ENCODE data around the gene OVAAL. TPM values are rescaled to one million over a fixed set of nuclear protein-coding genes. Genes with fewer than 3 reads are reported as not detected.

OVAAL gene
- total and polyA plus RNA-seq, 9 of the 15 experiments (the other 6 are each of a cell fraction or from before 2014, with no cell fraction given): 0.04 to 0.18 (median 0.08) TPM; not detected in 4

GRCh38 chr1:180609643-180610555 lies 51.1 kb downstream of the OVAAL start (continued):
- TF ChIP-seq RERE (CRISPR knock-in tag; IDR thresholded peaks at IDR 0.05; ENCODE audit: borderline replicate concordance): no peak
- 0 out of 2 replicates have a peak, but pooled peaks have one; percentile 41 for TF ChIP-seq CC2D1A (IDR thresholded peaks at IDR 0.05)
- no peak for TF ChIP-seq ZFP30 (CRISPR knock-in tag; IDR thresholded peaks at IDR 0.05; ENCODE audit: borderline replicate concordance)
- TF ChIP-seq CBX5 (IDR thresholded peaks at IDR 0.05; ENCODE audit: borderline replicate concordance, low read depth): no peak
- TF ChIP-seq NBN (IDR thresholded peaks at IDR 0.05; ENCODE audit: low read depth): peak; percentile 77; the same call in 1 of the 2 replicates
- TF ChIP-seq, protein P1, sequence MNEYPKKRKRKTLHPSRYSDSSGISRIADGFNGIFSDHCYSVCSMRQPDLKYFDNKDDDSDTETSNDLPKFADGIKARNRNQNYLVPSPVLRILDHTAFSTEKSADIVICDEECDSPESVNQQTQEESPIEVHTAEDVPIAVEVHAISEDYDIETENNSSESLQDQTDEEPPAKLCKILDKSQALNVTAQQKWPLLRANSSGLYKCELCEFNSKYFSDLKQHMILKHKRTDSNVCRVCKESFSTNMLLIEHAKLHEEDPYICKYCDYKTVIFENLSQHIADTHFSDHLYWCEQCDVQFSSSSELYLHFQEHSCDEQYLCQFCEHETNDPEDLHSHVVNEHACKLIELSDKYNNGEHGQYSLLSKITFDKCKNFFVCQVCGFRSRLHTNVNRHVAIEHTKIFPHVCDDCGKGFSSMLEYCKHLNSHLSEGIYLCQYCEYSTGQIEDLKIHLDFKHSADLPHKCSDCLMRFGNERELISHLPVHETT (CRISPR knock-in tag; conservative IDR thresholded peaks at IDR 0.05 in 1 of 2, IDR thresholded peaks at IDR 0.05 in 1 of 2): no peak; a peak in 1 of 4 replicates
- TF ChIP-seq PHF8 (IDR thresholded peaks at IDR 0.05; ENCODE audit: borderline replicate concordance, low read length): peak; percentile 38; the same call in 1 of the 2 replicates
- no peak; the same call in 1 of the 2 replicates for TF ChIP-seq MIER1 (IDR thresholded peaks at IDR 0.05; ENCODE audit: low read depth)
- TF ChIP-seq KLF6 (CRISPR knock-in tag; IDR thresholded peaks at IDR 0.05; ENCODE audit: borderline replicate concordance): no peak
- TF ChIP-seq FOSL1 (tag; conservative IDR thresholded peaks at IDR 0.05): no peak
- TF ChIP-seq PRMT5 (CRISPR knock-in tag; IDR thresholded peaks at IDR 0.05): no peak
- no peak for TF ChIP-seq TOE1 (IDR thresholded peaks at IDR 0.05; ENCODE audit: borderline replicate concordance)
- TF ChIP-seq TOE1 (CRISPR knock-in tag; IDR thresholded peaks at IDR 0.05; ENCODE audit: borderline replicate concordance, low read depth): no peak
- TF ChIP-seq ATF3 (IDR thresholded peaks at IDR 0.05): peak; percentile 23; the same call in 1 of the 2 replicates
- TF ChIP-seq ATF3 (CRISPR knock-in tag; conservative IDR thresholded peaks at IDR 0.05): no peak
- TF ChIP-seq TCFL5 (CRISPR knock-in tag; conservative IDR thresholded peaks at IDR 0.05): no peak
- TF ChIP-seq GABPB1 (CRISPR knock-in tag; IDR thresholded peaks at IDR 0.05): no peak
- TF ChIP-seq PTBP1 (IDR thresholded peaks at IDR 0.05; ENCODE audit: low read depth, low read length): no peak
- TF ChIP-seq L3MBTL2 (IDR thresholded peaks at IDR 0.05): peak; percentile 78
- TF ChIP-seq MTA1 (IDR thresholded peaks at IDR 0.05; ENCODE audit: borderline replicate concordance): no peak
